Stimulated activated effector memory CD8-positive, alpha-beta T cell treated with anti-CD3 and anti-CD28 coated beads, Interleukin-12 subunit alpha, Interleukin-12 subunit beta, amount 100 ng/mL, for 72 hours (primary cell): ENCODE measurements around the gene LSR.
A peak's percentile ranks its signal among the peaks of the same experiment; 100 is the strongest.

ENCODE experiments used
- ATAC-seq: fragments of 150-1000 bp; cut with Tn5 transposase; 2 replicates; pipeline ENCODE4 v1.10.0; 2021
- DNase-seq, 2 donors: peaks; one replicate each; pipeline ENCODE4 v3.0.0; 2021 to 2022; ENCODE audit warnings: low spot score in 2 of 2
- H3K27ac Mint-ChIP-seq: one replicate; pipeline ENCODE4 v1.8.0; 2022; ENCODE audit warnings: mild to moderate bottlenecking, mixed read lengths
- H3K36me3 Mint-ChIP-seq: one replicate; pipeline ENCODE4 v1.8.0; 2022; ENCODE audit warnings: mild to moderate bottlenecking, mixed read lengths
- H3K4me1 Mint-ChIP-seq: one replicate; pipeline ENCODE4 v1.8.0; 2022; ENCODE audit warnings: mixed read lengths
- H3K4me3 Mint-ChIP-seq: one replicate; pipeline ENCODE4 v1.8.0; 2022; ENCODE audit warnings: mild to moderate bottlenecking, mixed read lengths
- H3K9me3 Mint-ChIP-seq: one replicate; pipeline ENCODE4 v1.8.0; 2022; ENCODE audit warnings: mixed read lengths

The LSR gene

GRCh38 chr19:35248310-35249145, at the start of gene LSR:
LSR (plus strand) TSS chr19:35249002; CDS start chr19:35249023, 21 bp downstream.
- Mint-ChIP-seq H3K36me3 (peaks cover 41% of the 10 kb centered on the region), H3K4me1 (peaks cover 37% of the 10 kb centered on the region), H3K27ac (peak within 1 kb of the TSS; percentile 91), H3K9me3 (peaks cover 3% of the 10 kb centered on the region), H3K4me3 (peak within 1 kb of the TSS; percentile 88)
- DNase-seq (peak; percentile 40 to 87), ATAC-seq (peak; percentile 91)

- ATAC-seq, result no peak
- H3K4me1 Mint-ChIP-seq, result peaks cover 21% of the 10 kb centered on the region
These were observed 49.3 kb upstream of the LSR start for GRCh38 chr19:35199481-35199880.

GRCh38 chr19:35202722-35203688, 45.8 kb upstream of the LSR start:
- peak overlapping the region; percentile 86 for H3K27ac Mint-ChIP-seq
- no peaks in the 10 kb centered on the region for H3K9me3 Mint-ChIP-seq
- no peak for ATAC-seq
- DNase-seq, result no peak
- no peaks in the 10 kb centered on the region for H3K36me3 Mint-ChIP-seq
- no peak overlapping the region for H3K4me3 Mint-ChIP-seq
- peaks cover 51% of the 10 kb centered on the region for H3K4me1 Mint-ChIP-seq

More at GRCh38 chr19:35199481-35199880, 49.3 kb upstream of the LSR start:
- DNase-seq, result no peak
- no peaks in the 10 kb centered on the region for H3K36me3 Mint-ChIP-seq
- H3K9me3 Mint-ChIP-seq, result no peaks in the 10 kb centered on the region
- H3K27ac Mint-ChIP-seq, result no peak overlapping the region
- no peak overlapping the region for H3K4me3 Mint-ChIP-seq

GRCh38 chr19:35204799-35205732, 43.7 kb upstream of the LSR start:
- DNase-seq, result no peak
- Mint-ChIP-seq H3K27ac (peak overlapping the region; percentile 86), H3K36me3 (no peaks in the 10 kb centered on the region), H3K4me1 (peaks cover 55% of the 10 kb centered on the region), H3K9me3 (no peaks in the 10 kb centered on the region), H3K4me3 (peak overlapping the region; percentile 48)
- ATAC-seq, result peak; percentile 70

- H3K4me3 Mint-ChIP-seq, result peak overlapping the region; percentile 48
These were observed 43.0 kb upstream of the LSR start for GRCh38 chr19:35205733-35206323.

GRCh38 chr19:35206379-35206778, 42.4 kb upstream of the LSR start:
- Mint-ChIP-seq H3K27ac (peak overlapping the region; percentile 86), H3K9me3 (no peaks in the 10 kb centered on the region), H3K36me3 (peaks cover 7% of the 10 kb centered on the region), H3K4me1 (peaks cover 64% of the 10 kb centered on the region), H3K4me3 (peak overlapping the region; percentile 48)
- peak in 1 of 2 donors; percentile 55 for DNase-seq
- ATAC-seq, result peak; percentile 60

More at GRCh38 chr19:35205733-35206323, 43.0 kb upstream of the LSR start:
- Mint-ChIP-seq H3K36me3 (peaks cover 3% of the 10 kb centered on the region), H3K4me1 (peaks cover 59% of the 10 kb centered on the region), H3K27ac (peak overlapping the region; percentile 86), H3K9me3 (no peaks in the 10 kb centered on the region)
- ATAC-seq (no peak), DNase-seq (no peak)

GRCh38 chr19:35206855-35207254, 41.9 kb upstream of the LSR start:
- H3K4me3 Mint-ChIP-seq, result peak overlapping the region; percentile 48
- no peak for DNase-seq
- H3K9me3 Mint-ChIP-seq, result no peaks in the 10 kb centered on the region
- H3K4me1 Mint-ChIP-seq, result peaks cover 69% of the 10 kb centered on the region
- H3K27ac Mint-ChIP-seq, result peak overlapping the region; percentile 86
- ATAC-seq, result no peak
- peaks cover 12% of the 10 kb centered on the region for H3K36me3 Mint-ChIP-seq

- H3K27ac Mint-ChIP-seq, result peak overlapping the region; percentile 86
- H3K4me3 Mint-ChIP-seq, result peak overlapping the region; percentile 48
- no peaks in the 10 kb centered on the region for H3K9me3 Mint-ChIP-seq
- DNase-seq, result peak in 1 of 2 donors; percentile 43
- peaks cover 74% of the 10 kb centered on the region for H3K4me1 Mint-ChIP-seq
- no peak for ATAC-seq
- peaks cover 18% of the 10 kb centered on the region for H3K36me3 Mint-ChIP-seq
These were observed 41.4 kb upstream of the LSR start for GRCh38 chr19:35207391-35207871.

- peak overlapping the region; percentile 48 for H3K4me3 Mint-ChIP-seq
- peaks cover 74% of the 10 kb centered on the region for H3K4me1 Mint-ChIP-seq
- DNase-seq (no peak), ATAC-seq (no peak)
- H3K36me3 Mint-ChIP-seq, result peaks cover 20% of the 10 kb centered on the region
- no peaks in the 10 kb centered on the region for H3K9me3 Mint-ChIP-seq
- H3K27ac Mint-ChIP-seq, result no peak overlapping the region
These were observed 40.7 kb upstream of the LSR start for GRCh38 chr19:35208121-35208520.

GRCh38 chr19:35209646-35210045, 39.2 kb upstream of the LSR start:
- H3K9me3 Mint-ChIP-seq, result no peaks in the 10 kb centered on the region
- DNase-seq (no peak), ATAC-seq (no peak)
- H3K4me1 Mint-ChIP-seq, result peaks cover 73% of the 10 kb centered on the region
- H3K36me3 Mint-ChIP-seq, result peaks cover 27% of the 10 kb centered on the region
- no peak overlapping the region for H3K4me3 Mint-ChIP-seq
- no peak overlapping the region for H3K27ac Mint-ChIP-seq

GRCh38 chr19:35211545-35212230, 37.1 kb upstream of the LSR start:
- peak overlapping the region; percentile 97 for H3K27ac Mint-ChIP-seq
- peak overlapping the region; percentile 64 for H3K4me3 Mint-ChIP-seq
- H3K36me3 Mint-ChIP-seq, result peaks cover 27% of the 10 kb centered on the region
- H3K9me3 Mint-ChIP-seq, result no peaks in the 10 kb centered on the region
- DNase-seq (peak; percentile 27 to 68), ATAC-seq (peak; percentile 14)
- peaks cover 71% of the 10 kb centered on the region for H3K4me1 Mint-ChIP-seq

GRCh38 chr19:35212241-35212640, 36.6 kb upstream of the LSR start:
- Mint-ChIP-seq H3K27ac (peak overlapping the region; percentile 97), H3K4me3 (peak overlapping the region; percentile 64), H3K4me1 (peaks cover 71% of the 10 kb centered on the region), H3K9me3 (no peaks in the 10 kb centered on the region), H3K36me3 (peaks cover 27% of the 10 kb centered on the region)
- ATAC-seq (no peak), DNase-seq (no peak)
